Tibial nerve (tissue), 4 donors: ENCODE results near the gene SAMD13.

Experiments used
- EP300 ChIP-seq, 2 donors: sonication (generic); formaldehyde crosslinking; IDR thresholded peaks; one replicate each; pipeline ENCODE4 v1.6.1; 2017; ENCODE audit warnings: antibody characterized with exemption in 2 of 2, mild to moderate bottlenecking in 1 of 2
- POLR2A ChIP-seq, 2 donors: fragments of 450-650 bp; IDR thresholded peaks; one replicate each; pipeline ENCODE4 v1.6.1; 2017; ENCODE audit warnings: antibody characterized with exemption in 2 of 2, mild to moderate bottlenecking in 2 of 2, moderate library complexity in 2 of 2
- TF ChIP-seq, protein P1 (sequence below), 5 experiments: fragments of 200-600 bp in 3 of 5; fragments of 450-650 bp in 2 of 5; sonication (generic) in 3 of 5; IDR thresholded peaks; one replicate each; pipeline ENCODE4 v1.5.1; 2016 to 2019; ENCODE audit warnings: antibody characterized with exemption in 5 of 5, mild to moderate bottlenecking in 3 of 5, moderate library complexity in 2 of 5

DNA sequence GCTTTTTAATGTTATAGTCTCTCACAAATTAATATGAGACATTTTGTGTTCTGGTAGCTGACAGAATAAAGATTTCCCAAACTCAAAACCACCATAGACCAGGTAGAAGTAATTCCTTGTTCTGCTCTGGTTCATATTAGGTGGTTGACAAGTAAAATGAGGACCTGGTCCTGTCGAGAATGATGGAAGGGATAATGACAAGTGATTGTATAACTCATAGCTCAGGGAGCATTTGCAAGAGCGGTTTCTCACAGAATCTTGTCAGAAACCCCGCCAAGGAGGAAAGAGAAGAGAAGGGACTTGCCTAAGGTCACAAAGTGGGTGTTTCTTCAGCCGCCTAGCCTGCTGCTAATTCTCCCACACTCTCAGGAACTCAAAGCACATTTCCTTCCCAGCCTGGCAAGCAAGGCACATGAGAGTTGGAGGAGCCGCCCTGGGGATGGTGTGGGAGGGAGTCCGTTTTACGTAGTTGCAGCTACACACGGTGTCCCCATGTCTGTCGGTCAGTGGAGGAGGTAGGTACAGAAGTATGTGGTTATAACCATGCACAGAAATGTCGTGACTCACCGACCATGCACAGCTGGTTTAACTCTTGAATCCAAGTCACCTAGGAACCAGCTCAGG, 46.5 kb downstream of the SAMD13 start:
- TF ChIP-seq, protein P1, sequence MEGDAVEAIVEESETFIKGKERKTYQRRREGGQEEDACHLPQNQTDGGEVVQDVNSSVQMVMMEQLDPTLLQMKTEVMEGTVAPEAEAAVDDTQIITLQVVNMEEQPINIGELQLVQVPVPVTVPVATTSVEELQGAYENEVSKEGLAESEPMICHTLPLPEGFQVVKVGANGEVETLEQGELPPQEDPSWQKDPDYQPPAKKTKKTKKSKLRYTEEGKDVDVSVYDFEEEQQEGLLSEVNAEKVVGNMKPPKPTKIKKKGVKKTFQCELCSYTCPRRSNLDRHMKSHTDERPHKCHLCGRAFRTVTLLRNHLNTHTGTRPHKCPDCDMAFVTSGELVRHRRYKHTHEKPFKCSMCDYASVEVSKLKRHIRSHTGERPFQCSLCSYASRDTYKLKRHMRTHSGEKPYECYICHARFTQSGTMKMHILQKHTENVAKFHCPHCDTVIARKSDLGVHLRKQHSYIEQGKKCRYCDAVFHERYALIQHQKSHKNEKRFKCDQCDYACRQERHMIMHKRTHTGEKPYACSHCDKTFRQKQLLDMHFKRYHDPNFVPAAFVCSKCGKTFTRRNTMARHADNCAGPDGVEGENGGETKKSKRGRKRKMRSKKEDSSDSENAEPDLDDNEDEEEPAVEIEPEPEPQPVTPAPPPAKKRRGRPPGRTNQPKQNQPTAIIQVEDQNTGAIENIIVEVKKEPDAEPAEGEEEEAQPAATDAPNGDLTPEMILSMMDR (IDR thresholded peaks at IDR 0.05) = no peak
- TF ChIP-seq POLR2A (IDR thresholded peaks at IDR 0.05) (no peak), EP300 (IDR thresholded peaks at IDR 0.05) (no peak)
